IPS-15b (cell line): Measurements from ENCODE around the gene SMO.

Source experiments
- H3K27me3 ChIP-seq: one replicate; pipeline ENCODE4 v1.6.1; 2013; ENCODE audit warnings: low read length; ENCODE audit not compliant: control insufficient read depth, insufficient read depth
- H3K36me3 ChIP-seq: one replicate; pipeline ENCODE4 v1.6.1; 2013; ENCODE audit warnings: low read length; ENCODE audit not compliant: control insufficient read depth, insufficient read depth
- H3K4me1 ChIP-seq: one replicate; pipeline ENCODE4 v1.6.1; 2013; ENCODE audit warnings: mild to moderate bottlenecking, low read length; ENCODE audit not compliant: control insufficient read depth, insufficient read depth
- H3K4me3 ChIP-seq: one replicate; pipeline ENCODE4 v1.5.1; 2013; ENCODE audit warnings: low read depth, low read length
- H3K9ac ChIP-seq: one replicate; pipeline ENCODE4 v1.6.1; 2013; ENCODE audit warnings: low read depth, mild to moderate bottlenecking, low read length
- H3K9me3 ChIP-seq: one replicate; pipeline ENCODE4 v1.6.1; 2013; ENCODE audit warnings: mild to moderate bottlenecking, low read length; ENCODE audit not compliant: control insufficient read depth, insufficient read depth

SMO gene

GRCh38 chr7:129202058-129202777 lies 13.8 kb downstream of the SMO start:
- Histone ChIP-seq H3K4me1 (no peaks in the 10 kb centered on the region), H3K9me3 (no peaks in the 10 kb centered on the region), H3K27me3 (no peaks in the 10 kb centered on the region), H3K9ac (no peak overlapping the region), H3K36me3 (peaks cover 13% of the 10 kb centered on the region), H3K4me3 (no peak overlapping the region)

- no peak overlapping the region for H3K4me3 ChIP-seq
- no peaks in the 10 kb centered on the region for H3K4me1 ChIP-seq
- peaks cover 13% of the 10 kb centered on the region for H3K36me3 ChIP-seq
- no peaks in the 10 kb centered on the region for H3K27me3 ChIP-seq
- no peak overlapping the region for H3K9ac ChIP-seq
- H3K9me3 ChIP-seq, result no peaks in the 10 kb centered on the region
Measured at GRCh38 chr7:129203050-129203741, 14.8 kb downstream of the SMO start.

- Histone ChIP-seq H3K9me3 (no peaks in the 10 kb centered on the region), H3K4me1 (no peaks in the 10 kb centered on the region), H3K27me3 (no peaks in the 10 kb centered on the region), H3K36me3 (peaks cover 30% of the 10 kb centered on the region), H3K4me3 (no peak overlapping the region), H3K9ac (no peak overlapping the region)
Measured at GRCh38 chr7:129205126-129205818, 16.8 kb downstream of the SMO start.

- H3K4me3 ChIP-seq, result no peak overlapping the region
- H3K27me3 ChIP-seq, result no peaks in the 10 kb centered on the region
- H3K9me3 ChIP-seq, result no peaks in the 10 kb centered on the region
- H3K36me3 ChIP-seq, result peaks cover 39% of the 10 kb centered on the region
- no peak overlapping the region for H3K9ac ChIP-seq
- H3K4me1 ChIP-seq, result no peaks in the 10 kb centered on the region
Measured at GRCh38 chr7:129205987-129206785, 17.8 kb downstream of the SMO start.

GRCh38 chr7:129208667-129209066 lies 20.2 kb downstream of the SMO start:
- Histone ChIP-seq H3K9ac (no peak overlapping the region), H3K4me1 (no peaks in the 10 kb centered on the region), H3K9me3 (no peaks in the 10 kb centered on the region), H3K36me3 (peaks cover 52% of the 10 kb centered on the region), H3K27me3 (no peaks in the 10 kb centered on the region), H3K4me3 (no peak overlapping the region)

- Histone ChIP-seq H3K27me3 (no peaks in the 10 kb centered on the region), H3K9me3 (no peaks in the 10 kb centered on the region), H3K9ac (no peak overlapping the region), H3K36me3 (peaks cover 52% of the 10 kb centered on the region), H3K4me3 (no peak overlapping the region), H3K4me1 (no peaks in the 10 kb centered on the region)
Measured at GRCh38 chr7:129209067-129209926, 20.9 kb downstream of the SMO start.

- H3K9ac ChIP-seq, result no peak overlapping the region
- H3K27me3 ChIP-seq, result no peaks in the 10 kb centered on the region
- peaks cover 52% of the 10 kb centered on the region for H3K36me3 ChIP-seq
- H3K4me3 ChIP-seq, result no peak overlapping the region
- H3K4me1 ChIP-seq, result no peaks in the 10 kb centered on the region
- H3K9me3 ChIP-seq, result no peaks in the 10 kb centered on the region
Measured at GRCh38 chr7:129210256-129210988, 22.0 kb downstream of the SMO start.

- Histone ChIP-seq H3K36me3 (peaks cover 49% of the 10 kb centered on the region), H3K4me3 (no peak overlapping the region)
Measured at GRCh38 chr7:129210989-129211312, 22.5 kb downstream of the SMO start.

GRCh38 chr7:129212126-129212525 lies 23.7 kb downstream of the SMO start:
- Histone ChIP-seq H3K4me3 (no peak overlapping the region), H3K27me3 (no peaks in the 10 kb centered on the region), H3K4me1 (no peaks in the 10 kb centered on the region), H3K9me3 (no peaks in the 10 kb centered on the region), H3K36me3 (peaks cover 40% of the 10 kb centered on the region), H3K9ac (no peak overlapping the region)

More at GRCh38 chr7:129210989-129211312, 22.5 kb downstream of the SMO start:
- Histone ChIP-seq H3K27me3 (no peaks in the 10 kb centered on the region), H3K9ac (no peak overlapping the region), H3K9me3 (no peaks in the 10 kb centered on the region), H3K4me1 (no peaks in the 10 kb centered on the region)

- Histone ChIP-seq H3K36me3 (peaks cover 39% of the 10 kb centered on the region), H3K27me3 (no peaks in the 10 kb centered on the region), H3K9ac (no peak overlapping the region), H3K4me1 (no peaks in the 10 kb centered on the region), H3K9me3 (no peaks in the 10 kb centered on the region), H3K4me3 (no peak overlapping the region)
Measured at GRCh38 chr7:129212596-129212995, 24.2 kb downstream of the SMO start.
